SH-SY5Y (cell line): ENCODE results near the gene DSG4.

Experiments used
- GATA2 ChIP-seq: IDR thresholded peaks from 2 replicates; pipeline ENCODE4 v1.6.1; 2011; ENCODE audit warnings: mild to moderate bottlenecking, low read depth, low read length
- GATA3 ChIP-seq: IDR thresholded peaks from 2 replicates; pipeline ENCODE4 v1.6.1; 2011; ENCODE audit warnings: low read depth, mild to moderate bottlenecking, low read length, moderate library complexity

GRCh38 chr18:31420032-31420431, 43.5 kb downstream of the DSG4 start:
- TF ChIP-seq GATA2 (no peak), GATA3 (no peak)
